Sigmoid colon (tissue), 7 donors: Measurements from ENCODE around the gene PXDN. TPM values are rescaled to one million over a fixed set of nuclear protein-coding genes. Genes with fewer than 3 reads are reported as not detected.

Source experiments
- DNase-seq: peaks from one replicate; pipeline ENCODE4 v3.0.0-alpha.2; 2019
- H3K27ac ChIP-seq, 4 donors: fragments of 200-600 bp; sonication (generic); one replicate each; pipeline ENCODE4 v1.5.1; 2016 to 2019; ENCODE audit warnings: mild to moderate bottlenecking in 1 of 4
- H3K27me3 ChIP-seq, 3 donors: fragments of 200-600 bp; sonication (generic); one replicate each; pipeline ENCODE4 v1.5.1; 2019; ENCODE audit warnings: mild to moderate bottlenecking in 1 of 3
- H3K36me3 ChIP-seq, 4 donors: fragments of 200-600 bp; sonication (generic); one replicate each; pipeline ENCODE4 v1.5.1; 2016 to 2019
- H3K4me1 ChIP-seq, 4 donors: fragments of 200-600 bp; sonication (generic); one replicate each; pipeline ENCODE4 v1.5.1; 2017 to 2019
- H3K4me3 ChIP-seq, 4 donors: fragments of 200-600 bp; sonication (generic); one replicate each; pipeline ENCODE4 v1.5.1; 2017 to 2019; ENCODE audit warnings: mild to moderate bottlenecking in 2 of 4, moderate library complexity in 1 of 4
- H3K9me3 ChIP-seq, 4 donors: fragments of 200-600 bp in 3 of 4; sonication (generic) in 3 of 4; one replicate each; pipeline versions ENCODE4 v1.5.1 to v1.6.1; 2013 to 2019
- EP300 ChIP-seq, 4 donors: sonication (generic); formaldehyde crosslinking; IDR thresholded peaks; one replicate each; pipeline ENCODE4 v1.6.1; 2017; ENCODE audit warnings: antibody characterized with exemption in 4 of 4
- POLR2A ChIP-seq, 2 donors: fragments of 450-650 bp; IDR thresholded peaks; one replicate each; pipeline ENCODE4 v1.6.1; 2016; ENCODE audit warnings: antibody characterized with exemption in 2 of 2, mild to moderate bottlenecking in 2 of 2, moderate library complexity in 2 of 2
- POLR2AphosphoS5 ChIP-seq, 4 donors: sonication (generic); formaldehyde crosslinking; IDR thresholded peaks; one replicate each; pipeline ENCODE4 v1.6.1; 2017; ENCODE audit warnings: antibody characterized with exemption in 4 of 4
- WGBS, 2 donors: extraction: QIAGEN DNeasy Blood & Tissue Kit; methylation state at CpG; one replicate each; pipeline ENCODE4 v1.1.7; 2013; 5-methylcytosine and 5-hydroxymethylcytosine counted together
- intact Hi-C: fragments of 100-400 bp; cut with DNase I; formaldehyde crosslinking; loops from one replicate; pipeline ENCODE4 v1.15.1; 2023
- polyA plus RNA-seq, 3 donors: library from polyadenylated mRNA; stranded (reverse); fragments of 200-250 nt; gene quantifications; one replicate each; pipeline ENCODE4 v1.2.3, GENCODE V29; 2013
- total RNA-seq, 4 donors: library from RNA; depleted of rRNA; stranded (reverse); fragments of >200 nt; gene quantifications; one replicate each; pipeline ENCODE4 v1.1.0, GENCODE V29; 2016
- TF ChIP-seq, protein P1 (sequence below), 4 experiments: fragments of 450-650 bp in 3 of 4; fragments of 200-600 bp in 1 of 4; IDR thresholded peaks; one replicate each; pipeline ENCODE4 v1.5.1; 2016 to 2019; ENCODE audit warnings: antibody characterized with exemption in 4 of 4, mild to moderate bottlenecking in 3 of 4, moderate library complexity in 2 of 4
- donor health status: healthy with polysubstance abuse.
- donor health status: Bipolar disorder and iron deficiency.
- donor health status: healthy.

PXDN gene
- total and polyA plus RNA-seq, 7 donors: 1.2 to 126 (median 34.4) TPM

DNA sequence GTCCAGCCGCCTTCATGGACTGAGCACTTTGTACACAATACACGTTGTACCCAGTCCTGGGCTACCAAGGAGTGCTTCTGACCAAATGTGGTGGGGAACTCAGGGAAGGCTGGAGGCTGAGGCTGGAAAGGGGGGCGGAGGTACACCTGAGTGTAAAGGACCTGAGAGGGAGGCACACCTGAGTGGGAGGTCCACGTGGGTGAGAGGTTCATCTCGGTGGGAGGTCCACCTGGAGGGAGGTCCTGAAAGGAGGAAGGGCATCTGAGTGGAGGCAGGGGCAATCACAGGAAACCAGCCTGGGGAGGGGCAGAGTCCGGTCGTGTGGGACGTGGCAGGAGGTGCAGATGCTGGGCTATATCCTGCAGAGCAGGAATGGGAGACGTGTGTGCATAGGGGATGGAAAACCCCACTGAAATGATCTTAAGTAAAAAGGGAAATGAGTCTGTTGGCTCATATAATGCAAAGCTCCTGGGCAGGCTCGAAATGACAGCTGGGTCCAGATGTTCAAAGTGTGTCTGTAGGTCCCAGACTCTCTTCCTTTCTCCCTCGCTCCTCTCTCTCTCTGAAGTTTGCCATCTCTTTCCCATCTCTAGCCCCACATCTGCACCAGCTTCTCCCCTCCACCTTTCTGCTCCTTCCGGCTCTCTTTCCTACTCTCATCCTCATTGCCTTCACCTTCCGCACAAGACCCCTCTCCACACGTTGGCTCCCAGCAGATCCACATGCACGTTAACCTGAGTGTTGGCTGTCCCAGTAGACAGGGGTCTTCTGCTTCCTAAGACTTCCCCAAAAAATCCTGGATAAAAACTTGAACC, 137.7 kb downstream of the PXDN start:
- Histone ChIP-seq H3K4me3 (no peak overlapping the region), H3K27ac (no peak overlapping the region), H3K9me3 (no peaks in the 10 kb centered on the region), H3K4me1 (peaks cover 0 to 15% (median 8%) of the 10 kb centered on the region in 4 donors), H3K36me3 (no peaks in the 10 kb centered on the region), H3K27me3 (no peaks in the 10 kb centered on the region)
- intact Hi-C loops: no loop called here
- WGBS, 2 donors: 56 to 71% methylated on average over 15 of the region's 15 CpGs
- TF ChIP-seq POLR2A (IDR thresholded peaks at IDR 0.05): no peak
- TF ChIP-seq POLR2AphosphoS5 (IDR thresholded peaks at IDR 0.05): no peak
- no peak for TF ChIP-seq EP300 (IDR thresholded peaks at IDR 0.05)
- TF ChIP-seq, protein P1, sequence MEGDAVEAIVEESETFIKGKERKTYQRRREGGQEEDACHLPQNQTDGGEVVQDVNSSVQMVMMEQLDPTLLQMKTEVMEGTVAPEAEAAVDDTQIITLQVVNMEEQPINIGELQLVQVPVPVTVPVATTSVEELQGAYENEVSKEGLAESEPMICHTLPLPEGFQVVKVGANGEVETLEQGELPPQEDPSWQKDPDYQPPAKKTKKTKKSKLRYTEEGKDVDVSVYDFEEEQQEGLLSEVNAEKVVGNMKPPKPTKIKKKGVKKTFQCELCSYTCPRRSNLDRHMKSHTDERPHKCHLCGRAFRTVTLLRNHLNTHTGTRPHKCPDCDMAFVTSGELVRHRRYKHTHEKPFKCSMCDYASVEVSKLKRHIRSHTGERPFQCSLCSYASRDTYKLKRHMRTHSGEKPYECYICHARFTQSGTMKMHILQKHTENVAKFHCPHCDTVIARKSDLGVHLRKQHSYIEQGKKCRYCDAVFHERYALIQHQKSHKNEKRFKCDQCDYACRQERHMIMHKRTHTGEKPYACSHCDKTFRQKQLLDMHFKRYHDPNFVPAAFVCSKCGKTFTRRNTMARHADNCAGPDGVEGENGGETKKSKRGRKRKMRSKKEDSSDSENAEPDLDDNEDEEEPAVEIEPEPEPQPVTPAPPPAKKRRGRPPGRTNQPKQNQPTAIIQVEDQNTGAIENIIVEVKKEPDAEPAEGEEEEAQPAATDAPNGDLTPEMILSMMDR (IDR thresholded peaks at IDR 0.05): no peak
- DNase-seq: no peak

DNA sequence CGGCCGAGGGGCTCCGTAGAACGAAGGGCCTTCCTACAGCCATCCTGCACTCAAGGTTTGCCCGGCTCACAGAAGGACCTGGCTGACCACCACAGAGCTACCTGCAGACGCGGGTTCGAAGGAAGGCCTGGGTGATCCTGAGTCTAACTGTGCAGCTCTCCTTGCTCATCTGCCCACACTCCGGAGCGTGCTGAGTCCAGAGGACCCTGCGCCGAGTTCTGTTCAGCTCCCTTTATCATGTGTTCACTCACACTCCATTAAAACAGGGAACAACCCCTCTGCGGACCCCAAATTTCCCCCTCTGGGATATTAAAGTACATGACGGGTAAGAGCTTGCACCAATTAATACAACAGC, 138.3 kb downstream of the PXDN start:
- no peaks in the 10 kb centered on the region for H3K36me3 ChIP-seq
- H3K4me3 ChIP-seq: no peak overlapping the region
- intact Hi-C loops: no loop called here
- peak overlapping the region in 2 of 4 donors; percentile 31 to 41 for H3K27ac ChIP-seq
- WGBS, 2 donors: 83 to 89% methylated on average over 14 of the region's 14 CpGs
- peaks cover 0 to 19% (median 11%) of the 10 kb centered on the region in 4 donors for H3K4me1 ChIP-seq
- no peak for TF ChIP-seq POLR2AphosphoS5 (IDR thresholded peaks at IDR 0.05)
- no peak for TF ChIP-seq POLR2A (IDR thresholded peaks at IDR 0.05)
- TF ChIP-seq, protein P1 (IDR thresholded peaks at IDR 0.05): no peak
- no peak for TF ChIP-seq EP300 (IDR thresholded peaks at IDR 0.05)
- H3K27me3 ChIP-seq: no peaks in the 10 kb centered on the region
- H3K9me3 ChIP-seq: no peaks in the 10 kb centered on the region
- DNase-seq: peak; percentile 49

DNA sequence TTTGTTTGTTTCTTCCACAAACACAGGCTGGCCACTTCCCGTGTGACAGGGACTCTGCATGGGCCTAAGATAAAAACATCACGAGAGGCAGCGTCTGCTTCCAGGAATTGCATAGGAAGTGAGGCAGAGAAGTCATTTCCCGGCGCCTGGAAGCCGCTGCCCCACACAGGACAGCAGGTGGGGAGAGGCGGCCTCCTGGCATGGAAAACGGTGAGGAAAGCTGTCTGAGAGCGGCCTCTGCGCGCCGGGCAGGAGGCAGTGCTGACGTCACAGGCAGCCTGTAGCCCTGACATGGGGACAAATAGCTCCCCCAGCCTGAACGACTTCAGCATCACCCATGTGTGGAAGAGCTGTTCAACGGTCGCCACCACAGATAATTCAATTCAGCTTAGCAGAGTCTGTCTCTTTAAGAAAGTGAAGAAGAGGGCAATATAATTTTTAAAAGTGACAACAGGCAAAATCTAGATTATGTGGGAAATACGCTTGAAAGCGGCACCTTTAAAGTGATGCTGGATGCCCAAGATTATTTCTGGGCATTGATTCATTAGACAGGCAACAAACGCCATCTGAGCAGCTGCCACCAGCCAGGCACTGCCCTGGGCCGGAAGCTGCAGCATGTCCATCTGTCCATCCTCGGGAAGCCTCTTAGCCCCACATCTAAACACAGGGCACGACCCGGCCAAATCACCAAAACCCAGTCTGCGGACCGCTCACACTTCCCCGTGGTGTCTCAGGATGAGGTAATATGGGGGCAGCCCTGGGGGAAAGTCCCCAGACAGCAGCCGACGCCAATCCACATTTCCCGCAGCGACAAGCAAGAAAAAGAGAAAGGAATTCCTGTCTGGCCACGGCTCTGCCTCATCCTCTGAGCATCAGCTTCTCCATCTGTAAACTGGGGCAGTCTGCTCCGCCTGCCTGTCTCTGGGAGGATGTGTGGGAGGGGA, 138.9 kb downstream of the PXDN start:
- Histone ChIP-seq H3K36me3 (no peaks in the 10 kb centered on the region), H3K27me3 (no peaks in the 10 kb centered on the region), H3K9me3 (no peaks in the 10 kb centered on the region), H3K27ac (peak overlapping the region in 2 of 4 donors; percentile 31 to 41), H3K4me1 (peaks cover 0 to 19% (median 11%) of the 10 kb centered on the region in 4 donors), H3K4me3 (no peak overlapping the region)
- TF ChIP-seq EP300 (IDR thresholded peaks at IDR 0.05): peak in 1 of 4 donors; percentile 20
- TF ChIP-seq, protein P1 (IDR thresholded peaks at IDR 0.05): no peak
- peak in 1 of 4 donors; percentile 22 for TF ChIP-seq POLR2AphosphoS5 (IDR thresholded peaks at IDR 0.05)
- no peak for TF ChIP-seq POLR2A (IDR thresholded peaks at IDR 0.05)
- intact Hi-C loops: no loop called here
- DNase-seq: peak; percentile 72
- 52 to 73% methylated on average over 32 of the region's 32 CpGs for WGBS, 2 donors

DNA sequence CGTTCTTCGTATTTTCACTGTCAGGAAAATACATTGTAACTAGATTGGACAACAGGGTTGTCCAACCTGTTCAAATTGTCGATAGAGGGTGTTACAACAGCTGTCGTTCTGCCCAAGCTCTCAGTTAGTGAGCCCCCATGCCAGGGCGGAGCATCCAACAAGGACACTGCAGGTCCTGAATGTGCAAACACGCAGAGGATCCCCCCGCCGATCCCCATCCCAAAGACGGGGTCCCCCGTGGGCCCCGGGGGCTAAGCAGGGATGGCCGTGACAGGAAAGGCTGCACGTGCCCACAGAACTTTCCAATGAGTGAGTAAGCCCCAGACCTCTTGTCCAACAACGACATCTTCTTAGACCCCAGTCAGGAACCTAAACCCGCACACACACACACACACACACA, 140.8 kb downstream of the PXDN start:
- no peaks in the 10 kb centered on the region for H3K9me3 ChIP-seq
- WGBS, 2 donors: 95 to 96% methylated on average over 15 of the region's 15 CpGs
- H3K36me3 ChIP-seq: no peaks in the 10 kb centered on the region
- no peaks in the 10 kb centered on the region for H3K27me3 ChIP-seq
- peaks cover 0 to 19% (median 11%) of the 10 kb centered on the region in 4 donors for H3K4me1 ChIP-seq
- no peak overlapping the region for H3K4me3 ChIP-seq
- DNase-seq: peak; percentile 61
- no peak for TF ChIP-seq POLR2A (IDR thresholded peaks at IDR 0.05)
- TF ChIP-seq, protein P1 (IDR thresholded peaks at IDR 0.05): no peak
- TF ChIP-seq POLR2AphosphoS5 (IDR thresholded peaks at IDR 0.05): no peak
- TF ChIP-seq EP300 (IDR thresholded peaks at IDR 0.05): no peak
- intact Hi-C loops: no loop called here
- no peak overlapping the region for H3K27ac ChIP-seq
